Measurements from ENCODE around the gene ANKRD44.

ANKRD44 gene

GRCh38 chr2:197101519-197101918 is 209.1 kb downstream of the ANKRD44 start:
- DNase-seq: no peak

GRCh38 chr2:197097578-197098366 is 212.8 kb downstream of the ANKRD44 start:
- DNase-seq: no peak

GRCh38 chr2:197096649-197097048 is 213.9 kb downstream of the ANKRD44 start:
- no peak for DNase-seq

DNA sequence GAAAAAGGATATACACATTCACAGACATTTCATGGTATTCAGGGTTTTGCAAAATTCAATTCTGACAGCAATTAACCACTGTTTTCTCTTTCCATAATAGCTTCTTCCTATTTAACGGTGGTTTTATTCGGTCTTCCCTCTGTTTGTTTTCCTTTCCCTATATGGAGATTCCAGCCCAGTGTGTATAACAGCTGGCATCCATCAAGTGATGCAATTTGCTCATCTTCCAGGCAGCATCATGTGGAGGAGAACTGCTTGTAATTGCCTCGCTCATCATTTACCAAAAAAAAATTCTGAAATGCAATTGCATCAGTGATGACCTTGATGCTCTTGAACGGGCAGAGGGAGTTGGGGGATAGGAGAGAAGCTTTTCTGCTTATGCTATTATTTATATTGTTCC is 218.1 kb downstream of the ANKRD44 start:
- DNase-seq: peak; percentile 31

GRCh38 chr2:197090742-197091367 is 219.7 kb downstream of the ANKRD44 start:
- DNase-seq: no peak

- no peak for DNase-seq
These were observed 220.9 kb downstream of the ANKRD44 start for GRCh38 chr2:197089655-197090054.

GRCh38 chr2:197088694-197089093 is 221.9 kb downstream of the ANKRD44 start:
- DNase-seq: no peak

DNA sequence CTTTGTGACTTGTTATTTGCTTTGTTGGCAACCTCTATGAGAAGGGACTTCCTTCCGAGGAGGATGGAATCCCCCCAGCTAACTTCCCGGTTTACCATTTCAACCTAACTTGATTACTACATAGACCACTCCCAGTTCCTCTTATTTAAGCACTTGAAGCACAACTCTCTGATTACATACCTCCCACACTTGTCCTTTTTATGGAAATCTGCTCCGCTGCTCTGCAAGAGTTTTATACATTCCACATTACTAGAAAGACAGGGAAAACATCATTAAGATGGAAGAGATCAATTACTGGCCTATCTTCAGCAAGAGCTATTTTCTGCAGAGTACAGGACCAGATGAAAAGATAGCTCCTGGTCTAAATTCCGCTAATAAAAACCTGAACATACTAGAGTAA is 224.1 kb downstream of the ANKRD44 start:
- no peak for DNase-seq

GRCh38 chr2:197085665-197086064 is 224.9 kb downstream of the ANKRD44 start:
- DNase-seq: no peak

DNA sequence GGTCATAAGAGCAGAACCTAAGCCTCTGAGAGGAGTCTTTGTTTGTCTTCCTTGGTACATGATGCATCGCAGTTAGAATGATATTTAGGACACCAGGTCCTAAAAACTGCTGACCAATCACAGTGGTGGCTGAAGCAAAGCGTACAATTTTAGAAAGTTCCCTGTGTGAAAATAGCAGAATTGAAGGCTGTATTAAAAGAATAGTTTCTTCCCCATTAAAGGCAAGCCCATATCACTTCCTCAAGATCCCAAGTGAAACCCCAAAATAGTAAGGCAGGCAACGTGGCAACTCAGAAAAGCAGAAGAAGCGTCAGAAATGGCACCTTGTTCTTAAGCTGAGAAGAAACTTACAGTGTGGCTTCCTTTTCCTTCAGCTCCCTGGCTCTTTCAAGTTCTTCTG is 229.3 kb downstream of the ANKRD44 start:
- DNase-seq: no peak

GRCh38 chr2:197080578-197081216 is 229.9 kb downstream of the ANKRD44 start:
- no peak for DNase-seq

DNA sequence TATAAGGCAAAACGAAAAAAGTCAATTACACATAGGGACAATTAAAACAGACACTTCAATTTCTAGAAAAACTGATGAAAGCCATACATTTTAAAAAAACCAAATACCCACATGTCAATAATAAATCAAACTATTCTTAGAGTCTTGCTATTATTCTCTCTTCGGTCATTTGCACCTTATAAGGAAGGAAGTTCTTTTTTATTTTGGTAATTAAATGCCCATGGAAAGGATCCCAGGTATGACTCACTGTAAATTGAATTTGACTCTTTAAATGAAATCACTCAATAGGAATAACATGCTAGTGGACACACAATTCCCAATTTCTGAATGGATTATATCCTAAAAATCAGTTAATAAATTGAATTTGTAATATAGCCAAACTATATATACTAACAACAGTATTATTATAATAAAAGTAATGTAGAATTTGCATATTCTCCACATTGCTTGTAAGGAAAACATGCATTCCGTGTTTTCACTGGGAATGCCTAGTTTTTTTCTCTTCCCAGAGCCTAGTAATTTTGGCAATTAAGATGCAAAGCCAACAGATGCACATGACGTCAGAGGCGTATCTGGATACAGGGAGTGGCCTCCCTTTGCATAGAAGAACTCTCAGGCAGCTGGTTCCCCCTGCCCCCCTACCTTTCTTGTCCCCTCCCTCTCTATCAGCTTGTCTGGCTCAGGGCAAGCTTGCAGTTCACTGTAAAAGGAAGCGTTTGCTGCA is 230.6 kb downstream of the ANKRD44 start:
- DNase-seq: peak; percentile 82

DNA sequence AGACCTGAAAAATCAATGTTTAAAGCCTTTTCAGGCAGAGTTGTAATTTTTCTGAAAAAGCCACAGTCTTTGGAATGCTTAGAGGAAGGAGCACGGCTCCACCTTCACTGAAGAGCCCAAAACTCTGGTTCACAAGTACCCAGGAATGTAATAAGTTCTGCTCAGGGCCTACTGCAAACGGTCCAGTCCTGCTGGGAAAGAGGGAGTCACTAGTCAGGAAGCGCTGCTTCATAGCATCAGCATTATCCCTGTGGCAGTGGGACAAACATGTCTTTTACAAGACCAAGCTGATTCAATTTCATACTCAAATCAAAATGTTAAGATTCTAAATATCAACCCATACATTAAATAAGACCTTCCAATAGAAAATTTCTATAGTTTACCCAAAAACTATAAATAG is 231.2 kb downstream of the ANKRD44 start:
- no peak for DNase-seq

- no peak for DNase-seq
These were observed 232.0 kb downstream of the ANKRD44 start for GRCh38 chr2:197078535-197078934.

DNA sequence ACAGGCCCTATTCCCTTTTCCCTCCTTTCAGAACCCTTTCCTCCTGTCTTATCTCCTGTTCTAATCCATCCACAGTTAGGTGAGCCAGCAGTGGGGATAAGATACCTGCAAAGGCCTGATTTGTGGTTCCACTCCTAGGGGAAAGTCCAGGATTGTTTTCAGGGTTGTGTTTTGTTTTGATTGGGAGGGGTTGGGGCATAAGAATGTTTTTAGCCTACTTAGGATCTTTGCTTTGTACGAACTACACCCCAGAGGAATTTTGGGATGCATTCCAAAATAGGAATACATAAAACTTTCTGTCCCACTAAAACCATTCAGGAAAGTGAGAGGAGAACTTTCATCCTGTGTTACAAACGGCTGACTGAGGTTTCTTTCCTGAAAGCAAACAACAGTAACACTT is 233.2 kb downstream of the ANKRD44 start:
- DNase-seq: no peak

DNA sequence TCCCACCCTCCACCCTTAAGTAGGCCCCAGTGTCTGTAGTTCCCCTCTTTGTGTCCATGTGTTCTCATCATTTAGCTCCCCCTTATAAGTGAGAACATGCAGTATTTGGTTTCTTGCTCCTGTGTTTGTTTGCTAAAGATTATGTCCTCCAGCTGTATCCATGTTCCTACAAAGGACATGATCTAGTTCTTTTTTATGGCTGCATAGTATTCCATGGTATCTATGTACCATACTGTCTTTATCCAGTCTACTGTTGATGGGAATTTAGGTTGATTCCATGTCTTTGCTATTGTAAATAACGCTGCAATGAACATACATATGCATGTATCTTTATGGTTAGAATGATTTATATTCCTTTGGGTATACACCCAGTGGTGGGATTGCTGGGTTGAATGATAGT is 233.9 kb downstream of the ANKRD44 start:
- no peak for DNase-seq

DNA sequence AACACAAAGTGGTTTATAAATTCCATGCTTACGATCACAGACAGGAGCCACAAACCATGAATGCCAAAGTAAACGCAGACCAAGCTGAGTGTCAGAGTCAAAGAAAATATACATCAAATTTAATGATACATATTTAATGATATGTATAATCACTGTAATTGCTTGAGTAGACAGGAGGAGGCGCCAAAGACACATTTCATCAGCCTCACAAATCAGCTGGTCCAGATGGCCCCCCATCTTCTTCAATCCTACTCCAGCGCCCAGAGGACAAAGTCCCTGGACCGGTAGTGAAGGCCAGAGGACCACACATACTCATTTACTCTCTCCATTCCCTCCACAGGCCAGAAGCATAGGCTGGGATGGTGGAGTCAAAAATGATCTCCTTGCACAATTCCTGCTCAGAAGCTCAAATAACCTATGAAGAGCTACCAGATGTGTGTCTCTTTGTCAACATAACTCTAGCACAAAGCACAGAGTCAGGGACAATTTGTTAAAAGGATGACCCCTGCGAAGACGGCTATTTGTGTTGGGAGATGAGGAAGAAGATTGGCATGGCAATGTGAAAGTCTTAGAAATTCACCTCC is 234.7 kb downstream of the ANKRD44 start:
- no peak for DNase-seq

DNA sequence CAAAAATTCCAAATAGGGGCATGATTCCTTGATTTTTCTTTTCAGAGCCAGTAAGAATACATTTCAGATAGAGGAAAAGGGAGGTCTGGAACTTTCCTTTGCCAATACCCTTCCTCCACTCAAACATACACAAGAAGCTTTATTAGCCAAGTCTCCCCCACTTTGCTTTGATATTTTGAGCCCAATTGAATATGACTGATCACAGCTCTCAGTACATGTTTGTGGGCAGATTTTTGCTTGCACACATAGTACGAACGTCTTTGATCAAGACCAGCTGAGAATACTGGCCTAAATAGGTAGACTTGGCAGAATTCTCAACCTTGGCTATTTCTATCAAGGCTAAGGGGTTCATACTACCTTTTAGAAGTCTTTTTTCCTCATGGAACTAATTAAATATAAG is 235.3 kb downstream of the ANKRD44 start:
- DNase-seq: no peak

DNA sequence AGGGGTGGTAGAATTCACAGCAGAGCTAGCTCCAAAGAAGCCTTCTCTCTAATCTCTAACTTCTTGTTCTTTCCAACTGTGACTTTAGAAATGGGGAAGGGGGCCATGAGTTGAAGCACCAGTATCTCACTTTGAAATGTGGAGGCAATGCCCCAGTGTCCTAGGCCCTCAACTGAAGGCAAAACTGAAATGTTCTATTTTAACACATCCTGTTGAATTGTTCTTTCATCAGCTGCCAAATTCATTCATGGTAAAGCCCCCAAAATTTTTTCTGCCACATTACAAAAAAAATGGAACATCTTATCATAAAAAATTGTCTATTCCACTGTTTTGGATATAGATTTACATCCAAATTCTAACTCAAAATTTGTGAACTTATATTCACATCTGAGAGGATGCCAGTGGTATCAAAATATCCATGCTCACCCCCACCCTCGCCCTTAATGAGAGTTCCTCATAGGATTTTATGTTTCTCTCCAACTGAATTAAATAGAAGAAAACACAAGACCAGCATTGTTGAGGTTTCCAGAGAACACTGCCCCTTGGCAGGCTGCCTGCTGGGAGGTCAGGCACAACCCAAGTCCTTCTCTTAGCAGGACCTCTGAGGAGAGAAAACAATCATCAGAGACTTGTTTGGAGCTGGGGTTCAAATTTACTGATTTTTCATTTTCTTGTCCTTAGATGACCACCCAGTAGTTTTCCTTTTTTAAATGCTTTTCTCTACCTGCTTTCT is 236.7 kb downstream of the ANKRD44 start:
- no peak for DNase-seq

GRCh38 chr2:197073270-197073669 is 237.3 kb downstream of the ANKRD44 start:
- no peak for DNase-seq

GRCh38 chr2:197072533-197072932 is 238.0 kb downstream of the ANKRD44 start:
- DNase-seq: no peak

DNA sequence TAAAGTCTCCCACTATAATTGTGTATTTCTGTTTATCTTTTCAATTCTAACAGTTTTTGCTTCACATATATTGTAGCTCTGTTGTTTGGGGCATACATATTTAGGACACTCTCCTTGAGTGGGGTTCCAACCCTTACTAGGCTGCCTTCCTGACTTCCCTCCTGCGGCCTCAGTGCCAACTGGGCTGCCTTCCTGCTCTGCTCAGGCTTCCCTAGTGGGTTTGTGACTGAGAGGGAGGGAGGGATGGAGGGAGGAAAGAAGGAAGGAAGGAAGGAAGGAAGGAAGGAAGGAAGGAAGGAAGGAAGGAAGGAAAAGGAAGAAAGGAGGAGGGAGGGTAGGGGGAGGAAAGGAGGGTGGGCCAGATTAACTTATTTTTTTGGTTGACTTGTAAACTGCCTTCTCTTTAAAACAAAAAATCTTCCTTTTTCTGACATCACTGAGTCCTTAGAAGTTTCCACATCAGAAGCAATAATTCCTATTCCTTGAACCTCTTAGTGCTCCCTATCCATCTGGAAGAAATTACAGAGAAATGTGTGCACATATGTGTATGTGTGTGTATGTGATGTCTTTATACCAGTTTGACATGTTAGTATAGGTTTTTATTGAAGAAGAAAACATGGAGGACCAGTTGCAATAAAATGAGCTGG is 238.7 kb downstream of the ANKRD44 start:
- no peak for DNase-seq
